ENCODE data around the gene NCOA1.
"Not testable (repeated sequence)": the region's sequence is repeated elsewhere in the genome, so short reads cannot be mapped to it uniquely, and the experiment has no call there.

DNA sequence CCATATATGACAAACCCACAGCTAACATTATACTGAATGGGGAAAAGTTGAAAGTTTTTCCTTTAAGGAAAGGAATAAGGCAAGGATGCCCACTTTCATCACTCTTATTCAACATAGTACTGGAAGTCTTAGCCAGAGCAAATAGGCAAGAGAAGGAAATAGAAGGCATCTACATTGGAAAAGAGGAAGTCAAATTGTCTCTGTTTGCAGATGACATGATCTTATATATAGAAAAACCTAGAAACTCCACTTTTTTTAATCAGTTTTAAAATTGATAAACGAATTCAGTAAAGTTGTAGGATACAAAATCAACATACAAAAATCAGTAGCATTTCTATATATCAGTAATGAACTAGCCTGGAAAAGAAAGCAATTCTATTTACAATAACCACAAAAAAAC lies 90.9 kb downstream of the NCOA1 start:
- TF ChIP-seq, protein P1, sequence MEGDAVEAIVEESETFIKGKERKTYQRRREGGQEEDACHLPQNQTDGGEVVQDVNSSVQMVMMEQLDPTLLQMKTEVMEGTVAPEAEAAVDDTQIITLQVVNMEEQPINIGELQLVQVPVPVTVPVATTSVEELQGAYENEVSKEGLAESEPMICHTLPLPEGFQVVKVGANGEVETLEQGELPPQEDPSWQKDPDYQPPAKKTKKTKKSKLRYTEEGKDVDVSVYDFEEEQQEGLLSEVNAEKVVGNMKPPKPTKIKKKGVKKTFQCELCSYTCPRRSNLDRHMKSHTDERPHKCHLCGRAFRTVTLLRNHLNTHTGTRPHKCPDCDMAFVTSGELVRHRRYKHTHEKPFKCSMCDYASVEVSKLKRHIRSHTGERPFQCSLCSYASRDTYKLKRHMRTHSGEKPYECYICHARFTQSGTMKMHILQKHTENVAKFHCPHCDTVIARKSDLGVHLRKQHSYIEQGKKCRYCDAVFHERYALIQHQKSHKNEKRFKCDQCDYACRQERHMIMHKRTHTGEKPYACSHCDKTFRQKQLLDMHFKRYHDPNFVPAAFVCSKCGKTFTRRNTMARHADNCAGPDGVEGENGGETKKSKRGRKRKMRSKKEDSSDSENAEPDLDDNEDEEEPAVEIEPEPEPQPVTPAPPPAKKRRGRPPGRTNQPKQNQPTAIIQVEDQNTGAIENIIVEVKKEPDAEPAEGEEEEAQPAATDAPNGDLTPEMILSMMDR (IDR thresholded peaks at IDR 0.05) = not testable (repeated sequence)
- TF ChIP-seq SIN3A (IDR thresholded peaks at IDR 0.05; ENCODE audit: borderline replicate concordance, insufficient read depth, low read depth, low read length) = not testable (repeated sequence)
- TF ChIP-seq, protein P2, sequence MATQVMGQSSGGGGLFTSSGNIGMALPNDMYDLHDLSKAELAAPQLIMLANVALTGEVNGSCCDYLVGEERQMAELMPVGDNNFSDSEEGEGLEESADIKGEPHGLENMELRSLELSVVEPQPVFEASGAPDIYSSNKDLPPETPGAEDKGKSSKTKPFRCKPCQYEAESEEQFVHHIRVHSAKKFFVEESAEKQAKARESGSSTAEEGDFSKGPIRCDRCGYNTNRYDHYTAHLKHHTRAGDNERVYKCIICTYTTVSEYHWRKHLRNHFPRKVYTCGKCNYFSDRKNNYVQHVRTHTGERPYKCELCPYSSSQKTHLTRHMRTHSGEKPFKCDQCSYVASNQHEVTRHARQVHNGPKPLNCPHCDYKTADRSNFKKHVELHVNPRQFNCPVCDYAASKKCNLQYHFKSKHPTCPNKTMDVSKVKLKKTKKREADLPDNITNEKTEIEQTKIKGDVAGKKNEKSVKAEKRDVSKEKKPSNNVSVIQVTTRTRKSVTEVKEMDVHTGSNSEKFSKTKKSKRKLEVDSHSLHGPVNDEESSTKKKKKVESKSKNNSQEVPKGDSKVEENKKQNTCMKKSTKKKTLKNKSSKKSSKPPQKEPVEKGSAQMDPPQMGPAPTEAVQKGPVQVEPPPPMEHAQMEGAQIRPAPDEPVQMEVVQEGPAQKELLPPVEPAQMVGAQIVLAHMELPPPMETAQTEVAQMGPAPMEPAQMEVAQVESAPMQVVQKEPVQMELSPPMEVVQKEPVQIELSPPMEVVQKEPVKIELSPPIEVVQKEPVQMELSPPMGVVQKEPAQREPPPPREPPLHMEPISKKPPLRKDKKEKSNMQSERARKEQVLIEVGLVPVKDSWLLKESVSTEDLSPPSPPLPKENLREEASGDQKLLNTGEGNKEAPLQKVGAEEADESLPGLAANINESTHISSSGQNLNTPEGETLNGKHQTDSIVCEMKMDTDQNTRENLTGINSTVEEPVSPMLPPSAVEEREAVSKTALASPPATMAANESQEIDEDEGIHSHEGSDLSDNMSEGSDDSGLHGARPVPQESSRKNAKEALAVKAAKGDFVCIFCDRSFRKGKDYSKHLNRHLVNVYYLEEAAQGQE (IDR thresholded peaks at IDR 0.05; ENCODE audit: insufficient read depth in 1 of 2, low read depth in 2 of 2, low read length in 1 of 2) = not testable (repeated sequence)

Data from Panc1 (cell line).